Breast epithelium (tissue), 4 donors: ENCODE measurements around the gene STX5. TPM values are rescaled to one million over a fixed set of nuclear protein-coding genes. Genes with fewer than 3 reads are reported as not detected.
"Not testable (repeated sequence)": the region's sequence is repeated elsewhere in the genome, so short reads cannot be mapped to it uniquely, and the experiment has no call there.

ENCODE experiments used
- DNase-seq, 2 donors: peaks; one replicate each; pipeline ENCODE4 v3.0.0-alpha.2; 2019; ENCODE audit warnings: low spot score in 2 of 2
- H3K27ac ChIP-seq, 2 donors: fragments of 200-600 bp; sonication (generic) in 1 of 2; one replicate each; pipeline ENCODE4 v1.5.1; 2016 to 2019; ENCODE audit warnings: mild to moderate bottlenecking in 1 of 2
- H3K27me3 ChIP-seq, 2 donors: fragments of 200-600 bp; sonication (generic) in 1 of 2; one replicate each; pipeline versions ENCODE4 v1.5.1 to v1.6.0; 2017 to 2019; ENCODE audit warnings: control low read depth in 1 of 2, mild to moderate bottlenecking in 1 of 2
- H3K36me3 ChIP-seq: fragments of 200-600 bp; one replicate; pipeline ENCODE4 v1.5.1; 2019
- H3K4me1 ChIP-seq, 2 donors: fragments of 200-600 bp; sonication (generic); one replicate each; pipeline ENCODE4 v1.5.1; 2016 to 2019; ENCODE audit warnings: control low read depth in 1 of 2
- H3K4me3 ChIP-seq, 3 donors: fragments of 200-600 bp; sonication (generic); 1 replicate in 2 of 3; 2 replicates in 1 of 3; pipeline ENCODE4 v1.5.1; 2016 to 2019; ENCODE audit warnings: mild to moderate bottlenecking in 3 of 3, moderate library complexity in 2 of 3
- H3K9me3 ChIP-seq, 2 donors: fragments of 200-600 bp; sonication (generic) in 1 of 2; one replicate each; pipeline ENCODE4 v1.5.1; 2016 to 2019; ENCODE audit warnings: control low read depth in 1 of 2
- POLR2A ChIP-seq: fragments of 450-650 bp; IDR thresholded peaks from one replicate; pipeline ENCODE4 v1.6.1; 2016; ENCODE audit warnings: antibody characterized with exemption, mild to moderate bottlenecking, moderate library complexity
- POLR2AphosphoS5 ChIP-seq, 3 donors: sonication (generic); formaldehyde crosslinking; IDR thresholded peaks; one replicate each; pipeline ENCODE4 v1.6.1; 2017; ENCODE audit warnings: antibody characterized with exemption in 3 of 3
- intact Hi-C: fragments of 100-400 bp; cut with DNase I; formaldehyde crosslinking; loops from one replicate; pipeline ENCODE4 v1.15.1; 2023; ENCODE audit warnings: low total_unique reads
- total RNA-seq, 3 donors: library from RNA; depleted of rRNA; stranded (reverse); fragments of >200 nt; gene quantifications; one replicate each; pipeline ENCODE4 v1.1.0, GENCODE V29; 2016
- TF ChIP-seq, protein P1 (sequence below), 3 donors: fragments of 450-650 bp; IDR thresholded peaks; one replicate each; pipeline ENCODE4 v1.5.1; 2016 to 2017; ENCODE audit warnings: antibody characterized with exemption in 3 of 3, mild to moderate bottlenecking in 3 of 3, moderate library complexity in 3 of 3

STX5 gene
- total RNA-seq, 3 donors from 2014 or later: 30.8 to 42.3 (median 34.2) TPM

DNA sequence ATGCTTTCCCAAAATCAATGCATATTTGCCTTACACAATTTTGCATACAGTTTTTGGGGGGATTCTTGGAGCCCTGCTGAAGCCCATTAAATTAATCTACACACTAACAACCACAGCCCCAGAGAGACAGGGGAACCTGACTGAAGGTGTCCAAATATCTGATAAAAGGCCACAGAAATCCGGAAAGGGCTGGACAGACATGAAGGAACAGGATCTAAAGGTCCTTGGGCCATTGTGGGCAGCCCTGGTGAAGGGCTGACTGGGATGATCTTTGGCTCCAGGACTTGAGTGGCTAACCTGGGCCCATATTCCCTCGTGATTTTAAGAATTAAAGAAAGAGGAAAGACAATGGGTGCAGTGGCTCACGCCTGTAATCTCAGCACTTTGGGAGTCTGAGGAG is 14.3 kb upstream of the STX5 start:
- Histone ChIP-seq H3K4me3 (no peak overlapping the region), H3K27me3 (no peaks in the 10 kb centered on the region), H3K4me1 (no peaks in the 10 kb centered on the region), H3K27ac (no peak overlapping the region), H3K36me3 (no peaks in the 10 kb centered on the region), H3K9me3 (no peaks in the 10 kb centered on the region)
- DNase-seq: no peak
- intact Hi-C loops: no loop called here
- no peak for TF ChIP-seq POLR2AphosphoS5 (IDR thresholded peaks at IDR 0.05)
- TF ChIP-seq, protein P1, sequence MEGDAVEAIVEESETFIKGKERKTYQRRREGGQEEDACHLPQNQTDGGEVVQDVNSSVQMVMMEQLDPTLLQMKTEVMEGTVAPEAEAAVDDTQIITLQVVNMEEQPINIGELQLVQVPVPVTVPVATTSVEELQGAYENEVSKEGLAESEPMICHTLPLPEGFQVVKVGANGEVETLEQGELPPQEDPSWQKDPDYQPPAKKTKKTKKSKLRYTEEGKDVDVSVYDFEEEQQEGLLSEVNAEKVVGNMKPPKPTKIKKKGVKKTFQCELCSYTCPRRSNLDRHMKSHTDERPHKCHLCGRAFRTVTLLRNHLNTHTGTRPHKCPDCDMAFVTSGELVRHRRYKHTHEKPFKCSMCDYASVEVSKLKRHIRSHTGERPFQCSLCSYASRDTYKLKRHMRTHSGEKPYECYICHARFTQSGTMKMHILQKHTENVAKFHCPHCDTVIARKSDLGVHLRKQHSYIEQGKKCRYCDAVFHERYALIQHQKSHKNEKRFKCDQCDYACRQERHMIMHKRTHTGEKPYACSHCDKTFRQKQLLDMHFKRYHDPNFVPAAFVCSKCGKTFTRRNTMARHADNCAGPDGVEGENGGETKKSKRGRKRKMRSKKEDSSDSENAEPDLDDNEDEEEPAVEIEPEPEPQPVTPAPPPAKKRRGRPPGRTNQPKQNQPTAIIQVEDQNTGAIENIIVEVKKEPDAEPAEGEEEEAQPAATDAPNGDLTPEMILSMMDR (IDR thresholded peaks at IDR 0.05): no peak
- TF ChIP-seq POLR2A: no peak

DNA sequence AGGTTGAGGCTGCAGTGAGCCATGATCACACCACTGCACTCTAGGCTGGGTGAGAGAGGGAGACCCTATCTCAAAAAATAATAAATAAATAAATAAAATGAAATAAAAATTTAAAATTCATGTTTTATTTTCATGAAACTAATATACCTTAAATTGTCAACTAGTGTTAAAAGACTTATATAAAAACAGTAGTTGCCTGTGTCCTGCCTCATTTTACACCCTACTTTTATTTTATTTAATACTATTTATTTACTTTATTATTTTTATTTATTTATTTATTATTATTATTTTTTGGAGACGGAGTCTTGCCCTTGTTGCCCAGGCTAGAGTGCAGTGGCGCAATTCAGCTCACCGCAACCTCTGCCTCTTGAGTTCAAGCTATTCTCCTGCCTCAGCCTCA is 12.3 kb upstream of the STX5 start:
- intact Hi-C loops: no loop called here
- TF ChIP-seq, protein P1 (IDR thresholded peaks at IDR 0.05): no peak
- TF ChIP-seq POLR2AphosphoS5 (IDR thresholded peaks at IDR 0.05) (no peak), POLR2A (no peak)
- no peak for DNase-seq
- H3K36me3 ChIP-seq: no peaks in the 10 kb centered on the region
- no peaks in the 10 kb centered on the region for H3K9me3 ChIP-seq
- H3K4me1 ChIP-seq: no peaks in the 10 kb centered on the region
- H3K4me3 ChIP-seq: no peak overlapping the region
- no peaks in the 10 kb centered on the region for H3K27me3 ChIP-seq
- H3K27ac ChIP-seq: no peak overlapping the region

DNA sequence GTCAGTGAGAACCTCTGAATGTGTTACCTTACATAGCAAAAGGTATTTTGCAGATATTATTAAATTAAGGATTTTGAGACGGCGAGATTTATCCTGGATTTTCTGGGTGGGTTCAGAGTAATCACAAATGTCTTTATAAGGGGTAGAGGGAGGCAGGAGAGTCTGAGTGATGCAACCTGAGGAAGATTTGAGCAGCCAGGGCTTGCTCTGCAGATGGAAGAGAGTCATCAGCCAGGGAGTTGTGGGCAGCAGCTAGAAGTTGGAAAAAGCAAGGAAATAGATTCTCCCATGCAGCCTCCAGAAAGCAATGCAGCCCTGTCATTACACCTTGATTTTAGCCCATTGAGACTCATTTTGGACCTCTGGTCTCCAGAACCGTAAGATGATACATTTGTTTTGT is 11.6 kb upstream of the STX5 start:
- intact Hi-C loops: no loop called here
- TF ChIP-seq POLR2A (no peak), POLR2AphosphoS5 (IDR thresholded peaks at IDR 0.05) (no peak)
- TF ChIP-seq, protein P1 (IDR thresholded peaks at IDR 0.05): no peak
- no peaks in the 10 kb centered on the region for H3K9me3 ChIP-seq
- no peaks in the 10 kb centered on the region for H3K36me3 ChIP-seq
- DNase-seq: no peak
- H3K27me3 ChIP-seq: no peaks in the 10 kb centered on the region
- no peak overlapping the region for H3K4me3 ChIP-seq
- no peak overlapping the region for H3K27ac ChIP-seq
- peaks cover 0 to 2% of the 10 kb centered on the region in 2 donors for H3K4me1 ChIP-seq

DNA sequence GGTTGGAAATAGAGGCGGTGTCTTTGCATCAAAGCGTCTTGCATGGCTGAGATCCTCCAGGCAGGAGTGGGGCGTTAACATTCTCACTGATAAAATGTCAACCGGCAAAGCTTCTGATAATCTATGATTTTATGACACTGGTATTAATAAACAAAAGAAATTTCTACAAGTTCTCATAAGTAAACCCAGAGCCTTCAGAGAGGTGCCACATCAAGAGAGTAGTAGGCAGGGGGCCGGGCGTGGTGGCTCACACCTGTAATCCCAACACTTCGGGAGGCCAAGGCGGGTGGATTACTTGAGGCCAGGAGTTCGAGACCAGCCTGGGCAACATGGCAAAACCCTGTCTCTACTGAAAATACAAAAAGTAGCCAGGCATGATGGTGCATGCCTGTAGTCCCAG is 11.0 kb upstream of the STX5 start:
- H3K4me1 ChIP-seq, H3K27me3 ChIP-seq, H3K9me3 ChIP-seq, H3K36me3 ChIP-seq, intact Hi-C loops, DNase-seq: not testable (repeated sequence)
- H3K4me3 ChIP-seq: peak overlapping the region in 1 of 3 donors; percentile 51
- H3K27ac ChIP-seq: peak overlapping the region; percentile 96 to 99

DNA sequence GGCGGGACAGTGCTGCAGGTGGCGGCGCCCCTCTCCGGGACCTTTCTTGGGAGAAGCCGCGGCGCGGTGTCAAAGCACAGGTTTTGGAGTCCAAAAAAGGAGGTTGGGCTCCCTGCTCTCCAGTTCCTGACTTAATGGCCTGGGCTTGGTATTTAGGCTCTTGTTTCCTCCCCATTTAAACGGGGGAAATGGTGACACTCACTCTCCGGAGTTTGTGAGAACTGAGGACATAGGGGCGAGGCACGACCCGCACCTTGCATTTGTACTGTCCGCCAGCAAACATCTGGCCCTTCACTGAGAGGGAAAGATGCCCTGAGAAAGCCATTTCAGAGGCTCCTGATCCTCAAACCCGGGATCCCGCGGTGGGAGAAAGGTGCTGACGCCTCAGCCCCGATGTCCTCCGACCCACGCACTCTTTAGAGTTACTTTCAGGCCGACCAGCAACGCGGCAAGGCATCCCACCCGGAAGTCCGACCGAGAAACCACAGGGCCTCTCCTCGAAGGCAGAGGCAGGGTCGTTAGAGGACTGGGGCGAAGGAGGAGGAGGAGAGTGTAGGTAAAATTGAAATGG is 10.4 kb upstream of the STX5 start:
- TF ChIP-seq POLR2A: no peak
- TF ChIP-seq POLR2AphosphoS5 (IDR thresholded peaks at IDR 0.05): no peak
- TF ChIP-seq, protein P1 (IDR thresholded peaks at IDR 0.05): no peak
- DNase-seq: peak in 1 of 2 donors; percentile 32
- Histone ChIP-seq H3K27ac (peak overlapping the region; percentile 96 to 99), H3K27me3 (no peaks in the 10 kb centered on the region), H3K9me3 (no peaks in the 10 kb centered on the region), H3K4me1 (peaks cover 0 to 7% of the 10 kb centered on the region in 2 donors), H3K4me3 (peak overlapping the region; percentile 51 to 99 (median 91)), H3K36me3 (no peaks in the 10 kb centered on the region)
- intact Hi-C loops: no loop called here
